Kidney (tissue), 14 donors: ENCODE results near the gene BAIAP3. TPM values are rescaled to one million over a fixed set of nuclear protein-coding genes. Genes with fewer than 3 reads are reported as not detected.

Experiments used
- DNase-seq, 5 donors: peaks; one replicate each; pipeline ENCODE4 v3.0.0-alpha.2; 2013 to 2020
- FAIRE-seq: peaks from 2 replicates; lab custom pipeline; 2012; peaks lifted over from hg19 to GRCh38; lab: Jason Lieb, UNC
- H3K27ac ChIP-seq, 2 donors: one replicate each; pipeline ENCODE4 v1.7.0; 2013; ENCODE audit warnings: low read depth in 2 of 2, low read length in 2 of 2, inconsistent platforms in 1 of 2
- H3K27me3 ChIP-seq: one replicate; pipeline ENCODE4 v1.7.1; 2013; ENCODE audit warnings: low read length, inconsistent platforms; ENCODE audit not compliant: control insufficient read depth, insufficient read depth
- H3K36me3 ChIP-seq, 3 donors: one replicate each; pipeline versions ENCODE4 v1.7.0 to v1.7.1; 2013; ENCODE audit warnings: low read length in 3 of 3, control low read depth in 1 of 3, inconsistent platforms in 1 of 3; ENCODE audit not compliant: insufficient read depth in 3 of 3, control insufficient read depth in 2 of 3
- H3K4me1 ChIP-seq, 3 donors: one replicate each; pipeline versions ENCODE4 v1.7.0 to v1.7.1; 2013; ENCODE audit warnings: low read length in 3 of 3, inconsistent platforms in 1 of 3, low read depth in 1 of 3; ENCODE audit not compliant: control insufficient read depth in 2 of 3, insufficient read depth in 2 of 3
- H3K4me3 ChIP-seq, 3 donors: one replicate each; pipeline versions ENCODE4 v1.7.0 to v1.8.1; 2013; ENCODE audit warnings: low read length in 3 of 3, control low read depth in 1 of 3, inconsistent platforms in 1 of 3
- H3K9ac ChIP-seq, 3 donors: one replicate each; pipeline versions ENCODE4 v1.7.0 to v1.7.1; 2013; ENCODE audit warnings: low read length in 3 of 3, control low read depth in 1 of 3, inconsistent platforms in 1 of 3
- H3K9me3 ChIP-seq, 3 donors: one replicate each; pipeline versions ENCODE4 v1.7.0 to v1.7.1; 2013; ENCODE audit warnings: low read length in 3 of 3, control low read depth in 1 of 3, inconsistent platforms in 1 of 3; ENCODE audit not compliant: control insufficient read depth in 2 of 3, insufficient read depth in 1 of 3
- intact Hi-C: fragments of 100-400 bp; cut with DNase I; formaldehyde crosslinking; loops from one replicate; pipeline ENCODE4 v1.11.1; 2022
- polyA plus RNA-seq: library from polyadenylated mRNA; stranded (reverse); fragments of 350-450 nt; fragmentation: Illumina TruSeq; extraction: RNeasy Lipid Tissue Mini Kit (QIAGEN cat#74804); gene quantifications from one replicate; pipeline ENCODE4 v1.2.3, GENCODE V29; 2014; ENCODE audit warnings: low read depth, low replicate concordance; ENCODE audit not compliant: insufficient read depth
- total RNA-seq: library from RNA; stranded (reverse); fragmentation: NEBNext Ultra II Directional; extraction: Animal tissue kit (Norgen Biotek cat#: 25700); gene quantifications from one replicate; pipeline ENCODE4 v1.2.1, GENCODE V29; 2021
- TF ChIP-seq, protein P1 (sequence below): IDR thresholded peaks from 3 replicates; pipeline ENCODE4 v1.5.1; 2012; ENCODE audit warnings: mild to moderate bottlenecking, moderate library complexity, borderline replicate concordance; ENCODE audit not compliant: insufficient read depth; ENCODE audit errors: extremely low read depth
- donor health status: control.
- donor health status: control.
- donor health status: control.
- donor health status: control.
- donor health status: control.
- donor health status: DM: yes; HTN: yes; CAD: no.
- donor health status: Normal renal cell carcinoma (clear cell type).

BAIAP3 gene
- total and polyA plus RNA-seq, 2 donors from 2014 or later = 8.0 to 8.2 TPM

- DNase-seq (peak in 1 of 5 donors; percentile 64), FAIRE-seq (no peak)
- peaks cover 0 to 27% (median 10%) of the 10 kb centered on the region in 3 donors for H3K4me1 ChIP-seq
- TF ChIP-seq, protein P1, sequence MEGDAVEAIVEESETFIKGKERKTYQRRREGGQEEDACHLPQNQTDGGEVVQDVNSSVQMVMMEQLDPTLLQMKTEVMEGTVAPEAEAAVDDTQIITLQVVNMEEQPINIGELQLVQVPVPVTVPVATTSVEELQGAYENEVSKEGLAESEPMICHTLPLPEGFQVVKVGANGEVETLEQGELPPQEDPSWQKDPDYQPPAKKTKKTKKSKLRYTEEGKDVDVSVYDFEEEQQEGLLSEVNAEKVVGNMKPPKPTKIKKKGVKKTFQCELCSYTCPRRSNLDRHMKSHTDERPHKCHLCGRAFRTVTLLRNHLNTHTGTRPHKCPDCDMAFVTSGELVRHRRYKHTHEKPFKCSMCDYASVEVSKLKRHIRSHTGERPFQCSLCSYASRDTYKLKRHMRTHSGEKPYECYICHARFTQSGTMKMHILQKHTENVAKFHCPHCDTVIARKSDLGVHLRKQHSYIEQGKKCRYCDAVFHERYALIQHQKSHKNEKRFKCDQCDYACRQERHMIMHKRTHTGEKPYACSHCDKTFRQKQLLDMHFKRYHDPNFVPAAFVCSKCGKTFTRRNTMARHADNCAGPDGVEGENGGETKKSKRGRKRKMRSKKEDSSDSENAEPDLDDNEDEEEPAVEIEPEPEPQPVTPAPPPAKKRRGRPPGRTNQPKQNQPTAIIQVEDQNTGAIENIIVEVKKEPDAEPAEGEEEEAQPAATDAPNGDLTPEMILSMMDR = no peak
- H3K27me3 ChIP-seq = no peaks in the 10 kb centered on the region
- no peak overlapping the region for H3K4me3 ChIP-seq
- no peak overlapping the region for H3K27ac ChIP-seq
- intact Hi-C loops = no loop called here
- no peak overlapping the region for H3K9ac ChIP-seq
- H3K9me3 ChIP-seq = no peaks in the 10 kb centered on the region
- peaks cover 11 to 37% (median 31%) of the 10 kb centered on the region in 3 donors for H3K36me3 ChIP-seq
These were observed 18.9 kb upstream of the BAIAP3 start for GRCh38 chr16:1314399-1315068.

DNA sequence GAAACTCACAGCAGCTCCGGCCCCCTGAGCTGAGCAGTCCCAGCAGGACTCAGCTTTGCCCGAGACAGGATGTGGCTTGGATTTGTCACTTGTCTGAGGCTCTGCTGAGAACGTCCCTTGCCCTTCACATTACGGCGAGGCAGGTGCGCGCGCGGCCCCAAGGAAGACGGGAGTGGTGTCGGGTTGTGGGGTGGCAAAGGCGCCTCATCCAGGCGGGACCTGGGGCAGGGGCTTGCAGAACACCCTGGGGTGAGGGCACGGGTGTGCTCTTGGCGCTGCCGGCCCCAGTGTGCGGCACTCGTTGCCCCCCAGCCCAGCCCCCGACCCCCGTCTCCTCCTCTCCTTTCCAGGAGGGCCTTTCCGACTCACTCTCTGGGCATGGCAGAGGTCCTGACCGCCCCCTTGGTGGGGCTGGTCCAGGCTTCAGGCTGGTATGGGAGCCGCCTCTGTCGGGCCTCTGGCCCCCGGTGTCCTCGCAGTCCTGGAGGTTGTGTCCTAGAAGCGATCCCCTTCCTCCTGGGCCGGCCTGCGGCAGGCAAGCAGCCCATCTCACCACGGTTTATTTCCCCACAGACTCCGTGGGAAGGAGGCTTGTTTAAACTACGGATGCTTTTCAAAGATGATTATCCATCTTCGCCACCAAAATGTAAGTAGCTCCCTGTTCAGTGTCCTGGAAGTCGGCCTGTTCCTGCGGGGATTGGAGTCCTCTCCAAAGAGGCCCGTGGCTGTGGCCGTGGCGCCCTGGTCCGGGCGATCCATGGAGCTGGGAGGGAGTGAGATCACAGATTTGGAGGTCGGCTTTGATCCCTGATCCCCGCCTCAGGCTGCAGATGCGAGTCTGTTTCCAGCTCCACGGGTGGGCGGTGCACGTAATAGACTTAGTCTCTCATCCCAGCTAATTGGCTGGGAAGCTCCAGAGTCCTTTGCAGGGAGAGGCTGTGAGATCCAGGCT, 18.1 kb upstream of the BAIAP3 start:
- H3K27ac ChIP-seq = no peak overlapping the region
- no peak for FAIRE-seq
- peaks cover 0 to 27% (median 10%) of the 10 kb centered on the region in 3 donors for H3K4me1 ChIP-seq
- H3K9ac ChIP-seq = no peak overlapping the region
- H3K36me3 ChIP-seq = peaks cover 11 to 45% (median 36%) of the 10 kb centered on the region in 3 donors
- intact Hi-C loops = no loop called here
- no peaks in the 10 kb centered on the region for H3K27me3 ChIP-seq
- TF ChIP-seq, protein P1 = no peak
- DNase-seq = no peak
- no peaks in the 10 kb centered on the region for H3K9me3 ChIP-seq
- no peak overlapping the region for H3K4me3 ChIP-seq

GRCh38 chr16:1316033-1316405, 17.4 kb upstream of the BAIAP3 start:
- DNase-seq = no peak
- intact Hi-C loops = no loop called here
- FAIRE-seq = no peak

More at GRCh38 chr16:1316033-1316405, 17.4 kb upstream of the BAIAP3 start:
- Histone ChIP-seq H3K9me3 (no peaks in the 10 kb centered on the region), H3K4me3 (no peak overlapping the region), H3K9ac (no peak overlapping the region), H3K27me3 (no peaks in the 10 kb centered on the region), H3K27ac (no peak overlapping the region), H3K36me3 (peaks cover 11 to 51% (median 42%) of the 10 kb centered on the region in 3 donors), H3K4me1 (peaks cover 0 to 21% (median 10%) of the 10 kb centered on the region in 3 donors)
- TF ChIP-seq, protein P1 = no peak
